Stimulated activated CD4-positive, alpha-beta T cell treated with anti-CD3 and anti-CD28 coated beads, Interleukin-12 subunit alpha, Interleukin-12 subunit beta, amount 100 ng/mL, for 4 hours (primary cell): ENCODE measurements around the gene GNAS.
"Not testable (repeated sequence)": the region's sequence is repeated elsewhere in the genome, so short reads cannot be mapped to it uniquely, and the experiment has no call there.

Experiments
- DNase-seq: peaks from one replicate; pipeline ENCODE4 v3.0.0-alpha.2; 2020

The GNAS gene

GRCh38 chr20:58941471-58941870 lies 89.0 kb downstream of the GNAS start:
- no peak for DNase-seq

GRCh38 chr20:58942549-58942948 lies 90.0 kb downstream of the GNAS start:
- DNase-seq: no peak

GRCh38 chr20:58944610-58945009 lies 92.1 kb downstream of the GNAS start:
- DNase-seq: no peak

GRCh38 chr20:58945965-58946631 lies 93.6 kb downstream of the GNAS start:
- no peak for DNase-seq

GRCh38 chr20:58947797-58948388 lies 95.4 kb downstream of the GNAS start:
- not testable (repeated sequence) for DNase-seq

GRCh38 chr20:58950603-58951002 lies 98.1 kb downstream of the GNAS start:
- DNase-seq: no peak

GRCh38 chr20:58953050-58953449 lies 100.5 kb downstream of the GNAS start:
- DNase-seq: no peak

- no peak for DNase-seq
These were observed 103.6 kb downstream of the GNAS start for GRCh38 chr20:58956078-58956477.

- no peak for DNase-seq
These were observed 107.1 kb downstream of the GNAS start for GRCh38 chr20:58959652-58960051.
